ENCODE data around the gene C11orf52. TPM values are rescaled to one million over a fixed set of nuclear protein-coding genes. Genes with fewer than 3 reads are reported as not detected.

The C11orf52 gene
- total RNA-seq, 2 donors from 2014 or later = not detected

DNA sequence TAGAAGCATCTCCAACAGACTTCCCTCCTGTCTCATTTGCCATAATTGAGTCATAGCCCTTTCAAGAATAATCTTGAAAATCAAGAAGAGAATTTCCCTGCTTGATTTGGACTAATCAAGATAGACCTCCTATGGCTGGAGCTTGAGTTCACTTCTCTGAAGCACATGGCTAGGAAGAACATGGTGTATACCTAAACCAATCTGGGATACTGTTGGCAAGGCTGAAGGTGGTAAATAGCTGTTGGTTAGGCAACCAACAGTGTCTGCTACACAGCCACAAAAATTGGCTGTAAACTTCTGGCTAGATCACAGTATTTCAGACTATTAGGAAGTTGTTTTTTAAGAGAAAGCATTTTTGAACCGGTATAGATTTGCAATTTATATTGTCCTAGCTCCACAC lies 12.0 kb upstream of the C11orf52 start:
- Mint-ChIP-seq H3K36me3 (no peaks in the 10 kb centered on the region), H3K4me1 (ENCODE audit: low read depth in 2 of 2) (no peaks in the 10 kb centered on the region), H3K27ac (no peak overlapping the region), H3K9me3 (no peaks in the 10 kb centered on the region), H3K4me3 (no peak overlapping the region), H3K27me3 (peaks cover 30 to 45% of the 10 kb centered on the region in 2 donors)
- ATAC-seq (no peak), DNase-seq (ENCODE audit: low spot score) (no peak)

DNA sequence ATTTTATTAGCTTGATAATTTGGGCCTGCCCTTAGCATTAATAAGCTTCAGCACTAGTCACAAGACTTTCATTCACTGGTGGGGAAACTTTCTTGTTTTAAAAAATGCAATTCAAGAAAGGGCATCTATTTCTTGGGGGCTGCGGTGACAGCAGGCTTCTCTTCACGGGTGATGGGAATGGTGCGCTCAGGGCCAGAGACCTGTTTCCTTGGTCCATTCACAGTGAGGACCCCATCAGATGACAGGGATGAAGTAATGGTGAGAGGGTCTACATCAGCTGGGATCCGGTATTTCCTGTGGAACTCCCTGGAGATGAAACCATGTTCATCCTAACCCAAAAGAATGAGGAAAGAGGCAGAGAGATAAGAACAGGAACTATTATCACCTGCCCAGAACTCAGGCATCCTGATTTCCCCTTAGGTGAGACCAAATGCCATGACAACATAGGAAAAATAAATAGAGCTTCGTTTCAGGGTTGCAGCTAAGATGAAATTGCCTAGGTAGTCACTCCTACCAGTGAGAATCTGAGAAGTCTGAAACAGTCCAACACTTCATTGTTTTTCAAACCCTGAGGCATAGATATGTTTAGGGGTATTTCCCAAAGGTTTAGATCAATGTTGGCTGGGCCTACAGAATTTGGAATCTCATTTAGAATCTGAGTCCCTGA lies 9.9 kb upstream of the C11orf52 start:
- peaks cover 28 to 32% of the 10 kb centered on the region in 2 donors for H3K27me3 Mint-ChIP-seq
- H3K27ac Mint-ChIP-seq = no peak overlapping the region
- no peaks in the 10 kb centered on the region for H3K4me1 Mint-ChIP-seq (ENCODE audit: low read depth in 2 of 2)
- no peaks in the 10 kb centered on the region for H3K36me3 Mint-ChIP-seq
- ATAC-seq (no peak), DNase-seq (ENCODE audit: low spot score) (no peak)
- H3K9me3 Mint-ChIP-seq = no peaks in the 10 kb centered on the region
- no peak overlapping the region for H3K4me3 Mint-ChIP-seq

DNA sequence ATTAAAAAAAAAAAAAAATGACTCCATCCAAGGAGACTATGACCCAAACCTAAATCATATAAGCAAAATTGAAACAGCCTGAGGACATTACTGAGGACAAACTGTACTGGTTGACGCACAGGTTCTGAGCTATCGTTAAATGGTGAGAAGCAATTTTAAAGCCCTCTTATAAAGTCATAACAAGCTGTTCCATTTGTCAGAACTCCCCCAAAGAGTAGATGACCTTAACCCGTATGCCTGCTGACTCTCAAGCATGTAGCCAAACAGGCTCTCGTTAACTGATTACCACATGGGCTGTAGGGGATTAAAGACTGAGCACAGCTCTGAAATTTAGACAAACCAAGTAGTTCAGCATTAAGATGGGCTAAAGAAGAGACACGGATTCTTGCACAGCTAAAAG lies 9.3 kb upstream of the C11orf52 start:
- Mint-ChIP-seq H3K36me3 (no peaks in the 10 kb centered on the region), H3K9me3 (no peaks in the 10 kb centered on the region), H3K27me3 (peaks cover 31 to 32% of the 10 kb centered on the region in 2 donors), H3K27ac (no peak overlapping the region), H3K4me3 (no peak overlapping the region), H3K4me1 (ENCODE audit: low read depth in 2 of 2) (no peaks in the 10 kb centered on the region)
- ATAC-seq (no peak), DNase-seq (ENCODE audit: low spot score) (no peak)

DNA sequence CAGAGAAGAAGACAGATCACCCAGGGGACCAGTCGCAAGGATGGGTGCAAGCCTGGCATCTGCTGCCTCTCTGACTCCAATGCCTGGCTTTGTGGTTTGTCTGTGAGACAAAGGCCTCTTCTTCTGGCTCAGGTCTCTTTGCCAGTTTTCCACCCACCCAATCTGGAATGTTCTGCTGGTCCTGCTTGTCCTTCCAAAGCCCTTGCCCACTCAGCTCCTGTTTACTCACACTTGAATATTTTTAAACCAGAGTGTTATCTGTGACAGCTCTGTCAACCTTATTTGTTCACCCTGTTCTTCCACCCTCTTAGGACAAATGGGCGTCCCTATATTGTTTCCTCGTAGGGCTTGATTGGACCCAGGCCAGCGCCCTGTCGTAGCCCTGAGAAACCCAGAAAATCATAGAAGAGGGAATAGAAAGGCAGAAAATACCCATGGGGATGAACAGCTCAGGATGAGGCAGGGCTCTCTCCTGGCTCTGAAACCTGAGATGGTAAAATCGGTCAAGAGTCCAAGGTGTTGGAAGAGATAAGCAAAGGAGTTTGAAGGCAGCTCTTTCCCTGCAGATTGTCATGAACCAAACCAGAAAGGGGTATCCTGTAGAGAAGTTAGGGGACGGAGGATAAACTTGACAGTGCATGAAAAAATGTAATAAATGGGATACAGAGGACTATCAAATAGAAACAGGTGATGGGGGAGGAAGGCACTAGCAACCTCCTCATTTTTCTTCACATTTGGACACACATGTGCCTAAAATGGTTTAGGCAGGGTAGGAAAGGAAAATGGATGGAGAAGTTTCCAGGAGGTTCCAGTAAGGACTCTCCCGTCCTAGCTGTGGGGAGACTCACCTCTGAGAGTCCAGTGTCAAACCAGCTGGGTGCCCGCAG lies 7.8 kb upstream of the C11orf52 start:
- ATAC-seq = no peak
- Mint-ChIP-seq H3K4me1 (ENCODE audit: low read depth in 2 of 2) (no peaks in the 10 kb centered on the region), H3K4me3 (no peak overlapping the region)

DNA sequence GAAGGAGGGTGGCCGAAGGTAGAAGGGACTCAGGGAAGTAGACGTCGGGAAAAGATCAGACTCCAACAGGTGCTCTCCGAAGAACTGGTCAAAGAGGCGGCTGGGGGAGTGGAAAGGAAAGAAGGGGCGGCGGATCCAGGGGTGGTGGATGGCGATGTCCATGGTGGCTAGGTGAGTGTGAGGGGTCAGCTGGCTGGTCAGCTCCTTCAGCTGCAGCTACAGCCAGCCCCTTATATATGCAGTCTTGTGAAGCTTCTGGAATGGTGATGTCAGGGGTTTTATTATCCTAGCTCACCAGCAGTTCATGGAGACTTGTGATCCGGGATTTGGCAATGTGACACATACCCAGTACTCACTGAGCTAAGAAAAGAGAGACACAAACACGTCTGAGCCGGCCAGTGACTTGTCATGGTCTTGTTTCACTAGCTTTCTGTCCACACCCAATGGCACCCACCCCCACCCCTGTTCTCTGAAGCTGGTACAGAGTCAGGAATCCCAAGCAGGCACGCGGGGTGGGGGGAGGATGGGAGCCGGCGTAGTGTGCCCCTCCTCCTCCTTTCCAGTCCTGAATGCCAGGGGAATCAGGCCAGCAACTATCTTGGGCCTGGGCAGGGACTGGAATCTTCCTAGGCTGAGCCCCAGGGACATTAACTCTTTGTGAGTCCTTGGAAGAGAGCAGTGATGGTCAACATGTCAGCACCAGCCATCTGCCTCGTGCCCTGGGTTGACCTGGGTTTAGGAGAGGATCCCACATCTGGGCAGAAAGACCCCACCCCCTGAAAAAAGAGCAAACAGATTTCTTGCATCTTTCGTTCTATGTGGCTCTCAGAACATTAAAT lies 6.9 kb upstream of the C11orf52 start, which contains the start of gene CRYAB:
Gene CRYAB, minus strand, starts transcription at position 208 of the 839 bp plus-strand sequence. Its CDS starts 46 bp downstream, at position 162.
- Mint-ChIP-seq H3K9me3 (no peaks in the 10 kb centered on the region), H3K4me3 (no peak within 1 kb of the TSS), H3K27me3 (peaks cover 37 to 40% of the 10 kb centered on the region in 2 donors), H3K36me3 (no peaks in the 10 kb centered on the region), H3K4me1 (ENCODE audit: low read depth in 2 of 2) (no peaks in the 10 kb centered on the region), H3K27ac (no peak within 1 kb of the TSS)
- no peak for DNase-seq (ENCODE audit: low spot score)
- ATAC-seq = no peak

More for the DNA sequence above, 7.8 kb upstream of the C11orf52 start:
- peaks cover 31 to 32% of the 10 kb centered on the region in 2 donors for H3K27me3 Mint-ChIP-seq
- H3K36me3 Mint-ChIP-seq = no peaks in the 10 kb centered on the region
- no peak overlapping the region for H3K27ac Mint-ChIP-seq
- no peak for DNase-seq (ENCODE audit: low spot score)
- no peaks in the 10 kb centered on the region for H3K9me3 Mint-ChIP-seq

DNA sequence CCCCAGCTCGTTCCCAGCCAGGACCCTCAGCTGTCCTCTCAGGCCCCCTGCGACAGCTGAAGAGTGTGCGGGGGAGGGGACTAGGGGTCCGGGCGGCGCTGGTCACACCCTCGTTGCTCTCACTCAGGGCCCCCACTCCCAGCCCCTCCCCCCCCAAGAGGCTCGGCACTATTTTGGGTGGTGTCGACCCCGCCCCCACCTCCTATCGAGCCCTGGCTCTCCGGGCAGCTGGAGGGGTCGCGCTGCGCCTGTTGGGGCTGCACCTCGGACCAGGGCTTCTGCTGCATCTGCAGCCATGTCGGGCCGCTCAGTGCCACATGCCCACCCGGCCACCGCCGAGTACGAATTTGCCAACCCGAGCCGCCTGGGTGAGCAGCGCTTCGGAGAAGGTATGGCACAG lies 6.2 kb upstream of the C11orf52 start, which contains the start of gene HSPB2:
Gene HSPB2, plus strand, starts transcription at position 200 of the 400 bp plus-strand sequence. Its CDS starts 96 bp downstream, at position 296.
- no peaks in the 10 kb centered on the region for H3K9me3 Mint-ChIP-seq
- DNase-seq (ENCODE audit: low spot score) = no peak
- H3K4me3 Mint-ChIP-seq = no peak within 1 kb of the TSS
- H3K4me1 Mint-ChIP-seq (ENCODE audit: low read depth in 2 of 2) = no peaks in the 10 kb centered on the region
- peaks cover 38 to 40% of the 10 kb centered on the region in 2 donors for H3K27me3 Mint-ChIP-seq
- H3K27ac Mint-ChIP-seq = no peak within 1 kb of the TSS
- H3K36me3 Mint-ChIP-seq = no peaks in the 10 kb centered on the region
- no peak for ATAC-seq

DNA sequence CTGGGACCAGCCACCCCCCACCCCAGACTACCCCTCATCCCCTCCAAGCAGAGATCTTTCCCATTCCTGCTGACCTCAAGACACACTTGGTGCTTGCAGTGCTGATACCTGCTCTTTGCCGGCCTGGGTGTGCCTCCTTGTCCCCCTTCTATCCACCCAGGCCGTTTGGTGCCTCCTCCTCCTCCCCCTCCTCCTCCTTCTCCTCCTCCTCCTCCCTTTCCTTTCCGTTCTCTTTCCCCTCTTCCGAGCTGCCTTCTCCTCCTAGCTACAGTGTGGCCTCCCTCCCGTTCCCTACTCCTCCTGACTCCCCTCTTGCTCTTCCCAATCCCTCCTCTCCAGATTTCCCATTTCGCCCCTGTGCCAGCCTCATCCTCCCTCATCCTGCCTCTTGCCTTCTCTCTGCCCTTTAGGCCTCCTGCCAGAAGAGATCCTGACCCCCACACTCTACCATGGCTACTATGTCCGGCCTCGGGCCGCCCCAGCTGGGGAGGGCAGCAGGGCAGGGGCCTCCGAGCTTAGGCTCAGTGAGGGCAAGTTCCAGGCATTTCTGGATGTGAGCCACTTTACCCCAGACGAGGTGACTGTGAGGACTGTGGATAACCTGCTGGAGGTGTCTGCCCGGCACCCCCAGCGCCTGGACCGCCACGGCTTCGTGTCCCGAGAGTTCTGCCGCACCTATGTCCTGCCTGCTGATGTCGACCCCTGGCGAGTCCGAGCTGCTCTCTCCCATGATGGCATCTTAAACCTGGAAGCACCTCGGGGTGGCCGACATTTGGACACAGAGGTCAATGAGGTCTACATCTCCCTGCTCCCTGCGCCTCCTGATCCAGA lies 5.5 kb upstream of the C11orf52 start:
- Mint-ChIP-seq H3K4me1 (ENCODE audit: low read depth in 2 of 2) (no peaks in the 10 kb centered on the region), H3K27me3 (peaks cover 38 to 40% of the 10 kb centered on the region in 2 donors), H3K27ac (no peak overlapping the region)

DNA sequence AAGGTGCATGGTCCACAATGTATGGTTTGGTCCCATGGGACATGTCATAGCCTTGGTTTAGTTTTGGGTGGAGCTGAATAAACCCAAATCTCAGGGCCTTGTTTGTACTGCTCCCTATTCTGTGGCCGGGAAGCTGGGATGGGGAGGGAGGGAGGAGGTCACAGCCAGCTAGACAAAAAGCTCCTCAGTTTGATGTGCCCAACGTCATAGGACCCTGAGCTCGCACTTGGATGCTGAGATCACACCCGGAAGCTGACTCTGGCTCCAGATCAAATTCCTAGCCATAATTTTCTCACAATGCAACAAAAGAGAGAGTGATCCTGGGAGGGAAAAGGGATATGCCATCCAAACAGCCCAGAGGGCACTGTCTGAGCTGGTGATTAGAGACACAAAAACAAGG lies 4.7 kb upstream of the C11orf52 start:
- Mint-ChIP-seq H3K4me1 (ENCODE audit: low read depth in 2 of 2) (no peaks in the 10 kb centered on the region), H3K27ac (no peak overlapping the region), H3K9me3 (no peaks in the 10 kb centered on the region), H3K36me3 (no peaks in the 10 kb centered on the region), H3K4me3 (no peak overlapping the region), H3K27me3 (peaks cover 34 to 40% of the 10 kb centered on the region in 2 donors)
- ATAC-seq = no peak
- DNase-seq (ENCODE audit: low spot score) = no peak

More for the DNA sequence above, 5.5 kb upstream of the C11orf52 start:
- Mint-ChIP-seq H3K4me3 (no peak overlapping the region), H3K36me3 (no peaks in the 10 kb centered on the region), H3K9me3 (no peaks in the 10 kb centered on the region)
- ATAC-seq (no peak), DNase-seq (ENCODE audit: low spot score) (no peak)

DNA sequence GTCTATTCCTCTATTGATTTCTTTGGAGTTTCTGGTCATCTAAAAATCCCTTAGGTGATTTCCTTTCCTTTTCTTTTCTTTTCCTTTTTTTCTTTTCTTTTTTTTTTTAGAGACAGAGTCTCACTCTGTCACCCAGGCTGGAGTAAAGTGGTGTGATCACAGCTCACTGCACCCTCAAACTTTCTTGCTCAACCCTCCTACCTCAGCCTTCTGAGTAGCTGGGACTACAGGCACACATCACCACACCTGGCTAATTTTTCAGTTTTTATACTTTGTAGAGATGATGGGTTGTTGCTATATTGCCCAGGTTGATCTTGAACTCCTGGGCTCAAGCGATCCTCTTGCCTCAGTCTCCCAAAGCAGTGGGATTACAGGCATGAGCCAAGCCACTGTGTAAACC lies 1.9 kb upstream of the C11orf52 start:
- Mint-ChIP-seq H3K9me3 (no peaks in the 10 kb centered on the region), H3K4me3 (no peak overlapping the region), H3K36me3 (no peaks in the 10 kb centered on the region), H3K27ac (no peak overlapping the region), H3K27me3 (peaks cover 27 to 32% of the 10 kb centered on the region in 2 donors), H3K4me1 (ENCODE audit: low read depth in 2 of 2) (no peaks in the 10 kb centered on the region)
- ATAC-seq (no peak), DNase-seq (ENCODE audit: low spot score) (no peak)

DNA sequence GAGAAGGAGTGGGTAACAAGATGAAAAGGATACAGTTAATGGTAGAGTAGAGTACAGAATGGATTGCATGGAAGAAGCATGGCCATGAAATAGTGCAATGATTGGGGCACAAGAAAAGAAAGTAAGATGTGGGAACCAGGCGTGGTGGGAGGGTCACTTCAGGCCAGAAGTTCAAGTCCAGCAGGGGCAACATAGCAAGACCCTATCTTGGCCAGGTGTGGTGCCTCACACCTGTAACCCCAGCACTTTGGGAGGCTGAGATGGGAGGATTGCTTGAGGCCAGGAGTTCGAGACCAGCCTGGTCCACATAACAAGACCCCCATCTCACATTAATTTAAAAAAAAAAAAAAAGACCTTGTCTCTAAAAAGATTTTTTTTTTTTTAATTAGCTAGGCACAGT lies 1.4 kb upstream of the C11orf52 start:
- H3K4me3 Mint-ChIP-seq = no peak overlapping the region
- no peaks in the 10 kb centered on the region for H3K9me3 Mint-ChIP-seq
- H3K36me3 Mint-ChIP-seq = no peaks in the 10 kb centered on the region
- no peak for ATAC-seq
- H3K4me1 Mint-ChIP-seq (ENCODE audit: low read depth in 2 of 2) = no peaks in the 10 kb centered on the region
- no peak overlapping the region for H3K27ac Mint-ChIP-seq
- no peak for DNase-seq (ENCODE audit: low spot score)
- peaks cover 27 to 29% of the 10 kb centered on the region in 2 donors for H3K27me3 Mint-ChIP-seq

DNA sequence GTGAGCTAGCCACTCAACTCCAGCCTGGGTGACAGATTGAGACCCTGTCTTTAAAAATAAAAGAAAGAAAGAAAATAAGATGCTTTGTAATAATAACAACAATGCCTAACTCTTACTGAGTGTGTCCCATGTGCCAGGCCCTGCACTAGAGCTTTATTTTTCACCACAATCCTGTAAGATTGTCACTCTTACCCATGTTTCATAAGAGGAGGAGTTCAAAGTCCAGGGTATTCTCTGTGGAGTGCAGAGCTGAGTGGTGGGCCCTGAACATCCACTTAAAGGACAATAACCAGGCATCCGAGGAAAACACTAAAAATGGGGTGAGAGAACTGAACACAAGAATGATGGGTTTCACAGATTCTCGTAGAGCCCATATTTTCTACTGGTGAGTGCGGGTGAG lies 925 bp upstream of the C11orf52 start:
- Mint-ChIP-seq H3K4me1 (ENCODE audit: low read depth in 2 of 2) (no peaks in the 10 kb centered on the region), H3K4me3 (no peak overlapping the region), H3K9me3 (no peaks in the 10 kb centered on the region), H3K36me3 (no peaks in the 10 kb centered on the region), H3K27ac (no peak overlapping the region), H3K27me3 (peaks cover 27 to 29% of the 10 kb centered on the region in 2 donors)
- no peak for DNase-seq (ENCODE audit: low spot score)
- no peak for ATAC-seq

DNA sequence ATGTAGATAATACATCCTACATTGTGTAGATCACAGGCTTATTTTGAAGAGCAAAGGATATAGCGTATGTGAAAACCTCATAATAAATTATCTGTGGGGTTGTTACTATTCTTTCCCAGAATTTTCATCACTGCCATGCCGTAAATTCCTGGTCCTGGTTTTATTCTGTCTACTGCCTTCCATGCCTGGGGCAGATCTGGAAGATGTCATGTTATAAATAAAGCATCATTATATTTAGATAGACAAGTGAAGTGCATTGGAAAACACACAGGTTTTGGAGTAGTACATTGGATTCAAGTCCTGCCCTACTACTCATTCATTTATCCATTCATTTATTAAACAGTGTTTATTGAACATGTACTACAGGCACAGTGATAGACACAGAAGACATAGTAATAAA lies 2.2 kb downstream of the C11orf52 start:
- Mint-ChIP-seq H3K4me1 (ENCODE audit: low read depth in 2 of 2) (peaks cover 3% of the 10 kb centered on the region in 2 donors), H3K27ac (no peak overlapping the region), H3K4me3 (no peak overlapping the region), H3K36me3 (no peaks in the 10 kb centered on the region), H3K9me3 (no peaks in the 10 kb centered on the region), H3K27me3 (peaks cover 23 to 24% of the 10 kb centered on the region in 2 donors)
- no peak for ATAC-seq
- no peak for DNase-seq (ENCODE audit: low spot score)
